ENCODE measurements around the gene UBXN1. TPM values are rescaled to one million over a fixed set of nuclear protein-coding genes. Genes with fewer than 3 reads are reported as not detected.

Gene UBXN1
- total RNA-seq (235 and 302 TPM in 2 replicates), polyA plus RNA-seq (109 and 111 TPM in 2 replicates)

GRCh38 chr11:62678770-62679696 lies at the start of gene UBXN1:
TSS of gene UBXN1 (minus strand) at chr11:62679073. CDS start at chr11:62678923, 150 bp downstream.
- Histone ChIP-seq H3K36me3 (peaks cover 16% of the 10 kb centered on the region), H3K27me3 (no peaks in the 10 kb centered on the region), H3K9me3 (ENCODE audit: low read depth) (no peaks in the 10 kb centered on the region), H3K4me3 (peak within 1 kb of the TSS; percentile 93), H3K27ac (peak within 1 kb of the TSS; percentile 80), H3K4me1 (ENCODE audit: low read depth) (peaks cover 20% of the 10 kb centered on the region)
- peak; percentile 89 to 96 for DNase-seq (ENCODE audit: low read depth in 1 of 2, low spot score in 1 of 2)
- no peak for TF ChIP-seq CTCF (IDR thresholded peaks at IDR 0.05; ENCODE audit: low read depth, low read length)

GRCh38 chr11:62728171-62728988 lies 49.5 kb upstream of the UBXN1 start, which contains the start of gene TTC9C:
TSS of gene TTC9C (plus strand) at chr11:62728486. CDS start at chr11:62728849, 363 bp downstream.
- peaks cover 11% of the 10 kb centered on the region for H3K36me3 ChIP-seq
- peak; percentile 91 to 94 for DNase-seq (ENCODE audit: low read depth in 1 of 2, low spot score in 1 of 2)
- H3K9me3 ChIP-seq (ENCODE audit: low read depth) = no peaks in the 10 kb centered on the region
- H3K4me3 ChIP-seq = peak within 1 kb of the TSS; percentile 90
- no peak for TF ChIP-seq CTCF (IDR thresholded peaks at IDR 0.05; ENCODE audit: low read depth, low read length)
- H3K4me1 ChIP-seq (ENCODE audit: low read depth) = peaks cover 8% of the 10 kb centered on the region
- no peaks in the 10 kb centered on the region for H3K27me3 ChIP-seq
- H3K27ac ChIP-seq = peak within 1 kb of the TSS; percentile 98

GRCh38 chr11:62727872-62728170 lies 48.9 kb upstream of the UBXN1 start:
- Histone ChIP-seq H3K27ac (peak overlapping the region; percentile 98), H3K36me3 (peaks cover 12% of the 10 kb centered on the region), H3K4me1 (ENCODE audit: low read depth) (peaks cover 8% of the 10 kb centered on the region), H3K27me3 (no peaks in the 10 kb centered on the region), H3K4me3 (peak overlapping the region; percentile 90), H3K9me3 (ENCODE audit: low read depth) (no peaks in the 10 kb centered on the region)
- TF ChIP-seq CTCF (IDR thresholded peaks at IDR 0.05; ENCODE audit: low read depth, low read length) = no peak
- peak; percentile 98 for DNase-seq (ENCODE audit: low read depth in 1 of 2, low spot score in 1 of 2)

GRCh38 chr11:62727165-62727871 lies 48.4 kb upstream of the UBXN1 start, which contains the start of gene HNRNPUL2:
TSS of gene HNRNPUL2 (minus strand) at chr11:62727457. CDS start at chr11:62727156, 301 bp downstream.
- H3K4me3 ChIP-seq = peak within 1 kb of the TSS; percentile 90
- H3K36me3 ChIP-seq = peaks cover 17% of the 10 kb centered on the region
- peaks cover 8% of the 10 kb centered on the region for H3K4me1 ChIP-seq (ENCODE audit: low read depth)
- H3K9me3 ChIP-seq (ENCODE audit: low read depth) = no peaks in the 10 kb centered on the region
- peak; percentile 18 for TF ChIP-seq CTCF (IDR thresholded peaks at IDR 0.05; ENCODE audit: low read depth, low read length)
- peak; percentile 100 for DNase-seq (ENCODE audit: low read depth in 1 of 2, low spot score in 1 of 2)
- H3K27me3 ChIP-seq = no peaks in the 10 kb centered on the region
- H3K27ac ChIP-seq = peak within 1 kb of the TSS; percentile 98

- Histone ChIP-seq H3K4me1 (ENCODE audit: low read depth) (peaks cover 8% of the 10 kb centered on the region), H3K36me3 (peaks cover 22% of the 10 kb centered on the region), H3K27me3 (no peaks in the 10 kb centered on the region), H3K4me3 (peak overlapping the region; percentile 90), H3K27ac (peak overlapping the region; percentile 98), H3K9me3 (ENCODE audit: low read depth) (no peaks in the 10 kb centered on the region)
- DNase-seq (ENCODE audit: low read depth in 1 of 2, low spot score in 1 of 2) = no peak
- no peak for TF ChIP-seq CTCF (IDR thresholded peaks at IDR 0.05; ENCODE audit: low read depth, low read length)
Measured at GRCh38 chr11:62726915-62727164, 48.0 kb upstream of the UBXN1 start.

All from cardiac muscle cell (in vitro differentiated cells and primary cell).